CD4-positive, CD25-positive, alpha-beta regulatory T cell (primary cell): Measurements from ENCODE around the gene DIP2B. TPM values are rescaled to one million over a fixed set of nuclear protein-coding genes. Genes with fewer than 3 reads are reported as not detected.
A peak's percentile ranks its signal among the peaks of the same experiment; 100 is the strongest.

Experiments
- ATAC-seq, 2 donors: fragments of 150-1000 bp; cut with Tn5 transposase; one replicate each; pipeline ENCODE4 v1.10.0; 2021; ENCODE audit warnings: low read depth in 2 of 2, moderate number of reproducible peaks in 2 of 2, moderate library complexity in 1 of 2
- DNase-seq, 3 donors: peaks; one replicate each; pipeline versions ENCODE4 v3.0.0 to v3.0.0-alpha.2; 2012 to 2022; ENCODE audit warnings: mixed read lengths in 1 of 3
- H3K27ac ChIP-seq: one replicate; pipeline ENCODE4 v1.7.0; 2013; ENCODE audit warnings: mild to moderate bottlenecking, low read length; ENCODE audit not compliant: insufficient read depth, poor library complexity, severe bottlenecking
- H3K27me3 ChIP-seq: one replicate; pipeline ENCODE4 v1.7.0; 2013; ENCODE audit warnings: low read length; ENCODE audit not compliant: control insufficient read depth, insufficient read depth
- H3K36me3 ChIP-seq: one replicate; pipeline ENCODE4 v1.7.0; 2013; ENCODE audit warnings: mild to moderate bottlenecking, low read length, moderate library complexity; ENCODE audit not compliant: control insufficient read depth, insufficient read depth
- H3K4me1 ChIP-seq: 2 replicates; pipeline ENCODE4 v1.7.0; 2013; ENCODE audit warnings: mild to moderate bottlenecking, low read length; ENCODE audit not compliant: insufficient read depth, control insufficient read depth, poor library complexity, severe bottlenecking
- H3K4me3 ChIP-seq: one replicate; pipeline ENCODE4 v1.7.0; 2013; ENCODE audit warnings: low read depth, mild to moderate bottlenecking, low read length, moderate library complexity
- H3K9me3 ChIP-seq, 2 experiments: 1 replicate in 1 of 2; 2 replicates in 1 of 2; pipeline ENCODE4 v1.7.0; 2013; ENCODE audit warnings: low read length in 2 of 2, mild to moderate bottlenecking in 1 of 2, moderate library complexity in 1 of 2; ENCODE audit not compliant: control insufficient read depth in 2 of 2
- H3K27ac Mint-ChIP-seq, 3 donors: one replicate each; pipeline ENCODE4 v1.8.0; 2020 to 2022; ENCODE audit warnings: mild to moderate bottlenecking in 3 of 3, mixed read lengths in 3 of 3, moderate library complexity in 2 of 3
- H3K27me3 Mint-ChIP-seq: one replicate; pipeline ENCODE4 v1.8.0; 2022; ENCODE audit warnings: mild to moderate bottlenecking, mixed read lengths
- H3K36me3 Mint-ChIP-seq: one replicate; pipeline ENCODE4 v1.8.0; 2020; ENCODE audit warnings: mixed read lengths
- H3K4me1 Mint-ChIP-seq, 4 donors: one replicate each; pipeline ENCODE4 v1.8.0; 2020 to 2022; ENCODE audit warnings: mixed read lengths in 4 of 4, mild to moderate bottlenecking in 1 of 4
- H3K4me3 Mint-ChIP-seq, 4 donors: one replicate each; pipeline ENCODE4 v1.8.0; 2020 to 2022; ENCODE audit warnings: mild to moderate bottlenecking in 4 of 4, mixed read lengths in 4 of 4, moderate library complexity in 3 of 4
- H3K9me3 Mint-ChIP-seq, 7 donors: one replicate each; pipeline ENCODE4 v1.8.0; 2020 to 2022; ENCODE audit warnings: mixed read lengths in 7 of 7, mild to moderate bottlenecking in 3 of 7, moderate library complexity in 2 of 7
- polyA plus RNA-seq, 4 donors: library from polyadenylated mRNA; unstranded; fragments of 300-500 nt; fragmentation: Illumina TruSeq; gene quantifications; one replicate each; pipeline ENCODE4 v1.2.3, GENCODE V29; 2021
- total RNA-seq: library from RNA; stranded (reverse); gene quantifications from one replicate; pipeline ENCODE4 v1.2.3, GENCODE V29; 2022

Gene DIP2B
- total and polyA plus RNA-seq, 5 donors from 2014 or later = 12.2 to 47.5 (median 15.2) TPM

DNA sequence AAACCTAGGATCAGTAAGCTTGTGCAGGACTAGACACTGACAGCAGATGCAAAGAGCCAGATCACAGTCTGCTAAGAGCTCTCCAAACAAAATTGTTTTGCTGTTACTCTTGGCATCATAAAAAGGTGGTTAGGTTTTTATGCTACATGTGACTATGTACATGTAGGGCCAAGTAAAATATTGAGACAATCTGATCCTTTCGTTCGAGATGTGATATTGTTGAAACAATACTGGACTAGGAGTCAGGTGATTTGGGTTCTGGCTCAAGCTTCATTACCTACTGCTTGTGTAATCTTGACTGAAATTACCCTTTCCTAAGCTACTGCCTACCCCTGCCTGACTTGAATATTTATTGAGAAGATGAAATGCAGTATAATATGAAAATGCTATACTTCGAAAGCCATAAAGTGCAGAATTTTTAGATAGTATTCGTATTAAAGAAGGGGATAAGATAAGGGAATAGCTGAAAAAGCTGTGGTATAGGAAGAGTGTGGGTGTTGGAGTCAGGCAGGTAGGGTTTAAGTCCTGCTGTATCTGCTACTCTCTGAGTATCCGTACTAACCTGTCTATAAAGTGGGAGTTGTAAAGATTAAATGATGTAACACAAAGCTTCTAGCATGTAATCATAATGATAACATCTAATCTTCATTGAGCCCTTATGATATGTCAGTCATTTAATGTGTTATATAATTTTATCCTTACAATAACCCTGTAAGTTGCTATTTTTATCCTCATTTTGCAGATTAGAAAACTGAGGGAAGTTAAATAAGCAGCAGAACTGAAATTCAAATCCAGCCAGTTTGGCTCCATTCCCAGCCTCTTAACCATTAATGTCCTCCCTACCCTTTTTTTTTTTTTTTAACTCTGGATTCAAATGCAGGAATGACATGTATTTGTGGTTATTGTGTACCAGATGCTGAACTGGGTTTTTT, 220.5 kb downstream of the DIP2B start:
- Mint-ChIP-seq H3K4me1 (peaks cover 0 to 6% (median 3%) of the 10 kb centered on the region in 4 donors), H3K27me3 (no peaks in the 10 kb centered on the region), H3K27ac (no peak overlapping the region), H3K9me3 (no peaks in the 10 kb centered on the region), H3K4me3 (no peak overlapping the region), H3K36me3 (peaks cover 69% of the 10 kb centered on the region)
- Histone ChIP-seq H3K9me3 (no peaks in the 10 kb centered on the region), H3K27me3 (no peaks in the 10 kb centered on the region), H3K36me3 (peaks cover 95% of the 10 kb centered on the region), H3K27ac (no peak overlapping the region), H3K4me3 (no peak overlapping the region), H3K4me1 (no peaks in the 10 kb centered on the region)
- ATAC-seq = no peak
- no peak for DNase-seq

- H3K27ac Mint-ChIP-seq = no peak overlapping the region
- Histone ChIP-seq H3K27me3 (no peaks in the 10 kb centered on the region), H3K36me3 (peaks cover 97% of the 10 kb centered on the region), H3K9me3 (no peaks in the 10 kb centered on the region), H3K27ac (no peak overlapping the region), H3K4me1 (no peaks in the 10 kb centered on the region), H3K4me3 (no peak overlapping the region)
- H3K4me1 Mint-ChIP-seq = peaks cover 0 to 6% (median 3%) of the 10 kb centered on the region in 4 donors
- DNase-seq = no peak
- no peak for ATAC-seq
- no peaks in the 10 kb centered on the region for H3K9me3 Mint-ChIP-seq
- H3K4me3 Mint-ChIP-seq = no peak overlapping the region
- no peaks in the 10 kb centered on the region for H3K27me3 Mint-ChIP-seq
- peaks cover 70% of the 10 kb centered on the region for H3K36me3 Mint-ChIP-seq
Measured at GRCh38 chr12:50727466-50727865, 222.7 kb downstream of the DIP2B start.

DNA sequence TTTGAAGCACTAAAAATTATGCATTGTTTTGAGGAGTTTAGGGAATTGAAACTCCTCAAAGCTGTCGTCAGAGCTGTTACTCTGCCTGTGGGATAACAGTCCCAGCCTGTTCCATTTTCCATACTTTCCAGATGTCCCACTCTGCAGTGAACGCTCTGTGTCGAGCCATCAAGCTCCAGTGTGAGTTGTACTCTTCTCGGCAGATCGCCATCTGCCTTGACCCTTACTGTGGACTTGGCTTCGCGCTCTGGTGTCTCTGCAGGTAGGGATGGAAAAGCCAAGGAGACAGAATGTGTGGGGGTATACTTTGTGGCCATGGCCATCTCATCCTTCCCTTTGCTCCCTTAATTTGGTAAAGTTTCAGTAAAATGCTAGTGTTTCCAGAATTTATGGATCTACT, 223.6 kb downstream of the DIP2B start:
- Mint-ChIP-seq H3K4me1 (peaks cover 0 to 4% (median under 1%) of the 10 kb centered on the region in 4 donors), H3K36me3 (peaks cover 64% of the 10 kb centered on the region), H3K9me3 (no peaks in the 10 kb centered on the region), H3K27me3 (no peaks in the 10 kb centered on the region), H3K27ac (peak overlapping the region in 1 of 3 donors; percentile 46), H3K4me3 (no peak overlapping the region)
- Histone ChIP-seq H3K27me3 (no peaks in the 10 kb centered on the region), H3K4me3 (no peak overlapping the region), H3K36me3 (peaks cover 95% of the 10 kb centered on the region), H3K27ac (no peak overlapping the region), H3K9me3 (no peaks in the 10 kb centered on the region), H3K4me1 (no peaks in the 10 kb centered on the region)
- ATAC-seq (no peak), DNase-seq (no peak)

DNA sequence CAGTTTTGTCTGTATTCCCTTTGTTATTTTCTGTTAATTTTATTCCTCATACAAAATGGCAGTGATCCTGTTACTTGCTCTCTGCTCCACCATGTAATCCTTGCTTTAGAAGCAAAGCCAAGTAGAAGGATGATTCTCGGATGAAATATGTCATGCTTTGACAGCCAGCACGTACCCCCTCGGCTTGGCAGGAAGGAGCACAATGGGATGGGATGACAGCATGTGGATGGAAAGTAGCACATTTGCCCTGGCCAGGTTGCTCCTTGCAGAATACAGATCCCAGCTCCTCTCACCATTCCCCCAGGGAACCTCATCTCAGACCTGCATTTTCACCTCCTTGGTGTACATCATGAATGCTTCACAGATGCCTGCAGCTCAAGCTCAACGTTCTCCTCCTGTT, 224.1 kb downstream of the DIP2B start:
- ATAC-seq (no peak), DNase-seq (no peak)
- Mint-ChIP-seq H3K4me3 (no peak overlapping the region), H3K9me3 (no peaks in the 10 kb centered on the region), H3K27me3 (no peaks in the 10 kb centered on the region), H3K36me3 (peaks cover 62% of the 10 kb centered on the region), H3K27ac (peak overlapping the region in 1 of 3 donors; percentile 46), H3K4me1 (peaks cover 0 to 4% (median under 1%) of the 10 kb centered on the region in 4 donors)
- H3K36me3 ChIP-seq = peaks cover 95% of the 10 kb centered on the region
- no peak overlapping the region for H3K27ac ChIP-seq
- H3K9me3 ChIP-seq = no peaks in the 10 kb centered on the region
- H3K4me3 ChIP-seq = no peak overlapping the region
- H3K4me1 ChIP-seq = no peaks in the 10 kb centered on the region
- H3K27me3 ChIP-seq = no peaks in the 10 kb centered on the region

- Histone ChIP-seq H3K4me1 (no peaks in the 10 kb centered on the region), H3K9me3 (no peaks in the 10 kb centered on the region), H3K36me3 (peaks cover 86% of the 10 kb centered on the region), H3K4me3 (no peak overlapping the region), H3K27me3 (no peaks in the 10 kb centered on the region), H3K27ac (no peak overlapping the region)
- H3K27ac Mint-ChIP-seq = peak overlapping the region in 1 of 3 donors; percentile 66
- no peak for DNase-seq
- H3K4me1 Mint-ChIP-seq = peaks cover 0 to 6% (median 0%) of the 10 kb centered on the region in 4 donors
- H3K9me3 Mint-ChIP-seq = no peaks in the 10 kb centered on the region
- ATAC-seq = no peak
- H3K36me3 Mint-ChIP-seq = peaks cover 65% of the 10 kb centered on the region
- H3K4me3 Mint-ChIP-seq = no peak overlapping the region
- no peaks in the 10 kb centered on the region for H3K27me3 Mint-ChIP-seq
Measured at GRCh38 chr12:50732591-50732990, 227.8 kb downstream of the DIP2B start.

DNA sequence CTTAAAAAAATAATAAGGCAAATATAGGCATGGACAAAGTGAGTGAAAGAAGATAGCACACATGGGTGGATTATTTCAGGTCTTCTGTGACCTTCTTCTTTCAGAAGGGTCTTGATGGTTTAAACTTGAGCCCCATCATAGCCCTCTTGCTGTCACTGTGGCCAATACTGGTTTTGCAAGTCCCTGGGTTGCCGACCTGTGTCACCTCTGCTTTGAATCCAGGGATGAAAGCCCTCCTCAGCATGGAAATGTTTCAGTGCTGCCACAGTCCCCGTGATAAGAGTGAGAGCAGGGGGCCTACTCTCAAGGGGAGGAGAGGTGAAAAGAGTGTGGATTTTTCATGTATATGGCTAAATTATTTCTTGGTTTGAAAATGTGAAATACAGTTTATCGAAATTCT, 228.9 kb downstream of the DIP2B start:
- H3K36me3 Mint-ChIP-seq = peaks cover 60% of the 10 kb centered on the region

DNA sequence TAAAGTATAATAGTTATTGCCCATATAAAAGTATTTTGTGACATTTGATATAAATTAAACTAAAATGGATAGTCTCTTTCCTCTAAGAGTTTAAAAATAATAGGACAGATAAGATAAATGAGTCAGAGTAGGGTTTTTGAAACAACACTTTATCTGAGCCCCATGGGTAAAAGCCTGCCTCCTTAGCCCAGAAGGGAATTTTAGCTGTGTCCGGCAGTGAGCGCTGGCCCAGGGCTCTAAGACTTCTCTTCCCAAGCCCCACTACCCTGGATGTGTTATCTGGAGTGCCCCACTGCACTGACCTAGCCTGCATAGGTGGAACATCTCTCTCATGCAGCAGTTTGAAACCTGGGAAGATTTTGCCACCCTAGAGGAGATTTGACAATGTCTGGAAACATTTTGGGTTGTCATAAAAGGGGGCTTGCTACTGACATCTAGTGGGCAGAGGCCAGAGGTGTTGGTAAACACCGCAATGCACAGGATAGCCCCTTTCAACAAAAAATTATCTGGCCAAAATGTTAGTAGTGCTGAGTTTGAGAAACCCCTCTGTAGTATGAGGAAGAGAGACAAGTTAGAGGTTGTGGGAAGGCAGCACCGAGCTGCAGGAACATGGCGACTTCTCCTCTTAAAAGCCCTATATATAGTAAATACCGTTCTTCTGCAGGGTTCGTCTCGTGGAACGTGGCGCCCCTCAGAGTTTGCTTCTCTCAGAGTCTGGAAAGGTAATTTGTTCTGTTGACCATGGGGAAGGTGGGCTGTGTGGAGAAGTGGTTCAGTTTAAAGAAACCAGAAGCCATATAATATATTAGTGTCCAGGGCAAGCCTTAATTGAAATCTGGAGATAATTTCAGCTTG, 229.9 kb downstream of the DIP2B start:
- Mint-ChIP-seq H3K4me3 (no peak overlapping the region), H3K4me1 (peaks cover 0 to 6% (median 0%) of the 10 kb centered on the region in 4 donors), H3K36me3 (peaks cover 64% of the 10 kb centered on the region), H3K9me3 (no peaks in the 10 kb centered on the region), H3K27ac (no peak overlapping the region), H3K27me3 (no peaks in the 10 kb centered on the region)
- ATAC-seq (no peak), DNase-seq (peak in 2 of 3 donors; percentile 6 to 33)
- no peaks in the 10 kb centered on the region for H3K4me1 ChIP-seq
- no peak overlapping the region for H3K4me3 ChIP-seq
- no peaks in the 10 kb centered on the region for H3K9me3 ChIP-seq
- H3K27ac ChIP-seq = no peak overlapping the region
- H3K36me3 ChIP-seq = peaks cover 84% of the 10 kb centered on the region
- no peaks in the 10 kb centered on the region for H3K27me3 ChIP-seq

More for the DNA sequence above, 228.9 kb downstream of the DIP2B start:
- peaks cover 84% of the 10 kb centered on the region for H3K36me3 ChIP-seq
- H3K4me3 Mint-ChIP-seq = no peak overlapping the region
- H3K27me3 Mint-ChIP-seq = no peaks in the 10 kb centered on the region
- ATAC-seq (no peak), DNase-seq (no peak)
- no peaks in the 10 kb centered on the region for H3K9me3 ChIP-seq
- H3K27me3 ChIP-seq = no peaks in the 10 kb centered on the region
- H3K4me1 Mint-ChIP-seq = peaks cover 0 to 6% (median 0%) of the 10 kb centered on the region in 4 donors
- no peak overlapping the region for H3K27ac ChIP-seq
- no peak overlapping the region for H3K27ac Mint-ChIP-seq
- no peaks in the 10 kb centered on the region for H3K9me3 Mint-ChIP-seq
- no peaks in the 10 kb centered on the region for H3K4me1 ChIP-seq
- no peak overlapping the region for H3K4me3 ChIP-seq
